ENCODE results near the gene LRP8.

DNA sequence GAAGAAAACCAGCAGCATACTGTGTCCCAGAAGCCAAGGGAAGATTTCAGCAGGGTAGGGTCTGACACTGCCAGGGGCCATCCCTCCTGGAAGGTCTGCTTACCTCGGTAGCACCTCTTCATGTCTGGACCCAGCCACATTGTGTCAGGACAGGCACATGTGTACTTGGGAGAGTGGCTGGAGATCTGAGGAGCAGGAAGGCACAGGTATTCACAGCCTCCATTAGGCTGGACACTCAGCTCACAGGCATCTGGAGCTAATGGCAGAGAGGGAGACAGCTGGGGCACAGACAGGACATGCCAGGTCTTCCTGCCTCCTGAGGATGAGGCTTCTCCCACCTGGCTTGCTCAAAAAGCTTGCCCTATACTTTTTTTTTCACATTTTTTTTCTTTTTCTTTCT is 69.7 kb downstream of the LRP8 start:
- TF ChIP-seq, protein P1, sequence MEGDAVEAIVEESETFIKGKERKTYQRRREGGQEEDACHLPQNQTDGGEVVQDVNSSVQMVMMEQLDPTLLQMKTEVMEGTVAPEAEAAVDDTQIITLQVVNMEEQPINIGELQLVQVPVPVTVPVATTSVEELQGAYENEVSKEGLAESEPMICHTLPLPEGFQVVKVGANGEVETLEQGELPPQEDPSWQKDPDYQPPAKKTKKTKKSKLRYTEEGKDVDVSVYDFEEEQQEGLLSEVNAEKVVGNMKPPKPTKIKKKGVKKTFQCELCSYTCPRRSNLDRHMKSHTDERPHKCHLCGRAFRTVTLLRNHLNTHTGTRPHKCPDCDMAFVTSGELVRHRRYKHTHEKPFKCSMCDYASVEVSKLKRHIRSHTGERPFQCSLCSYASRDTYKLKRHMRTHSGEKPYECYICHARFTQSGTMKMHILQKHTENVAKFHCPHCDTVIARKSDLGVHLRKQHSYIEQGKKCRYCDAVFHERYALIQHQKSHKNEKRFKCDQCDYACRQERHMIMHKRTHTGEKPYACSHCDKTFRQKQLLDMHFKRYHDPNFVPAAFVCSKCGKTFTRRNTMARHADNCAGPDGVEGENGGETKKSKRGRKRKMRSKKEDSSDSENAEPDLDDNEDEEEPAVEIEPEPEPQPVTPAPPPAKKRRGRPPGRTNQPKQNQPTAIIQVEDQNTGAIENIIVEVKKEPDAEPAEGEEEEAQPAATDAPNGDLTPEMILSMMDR (IDR thresholded peaks at IDR 0.05), result no peak
- TF ChIP-seq POLR2A (IDR thresholded peaks at IDR 0.05), result no peak
